Measurements from ENCODE around the gene BCKDK.
"Not testable (repeated sequence)": the region's sequence is repeated elsewhere in the genome, so short reads cannot be mapped to it uniquely, and the experiment has no call there.

Gene BCKDK

DNA sequence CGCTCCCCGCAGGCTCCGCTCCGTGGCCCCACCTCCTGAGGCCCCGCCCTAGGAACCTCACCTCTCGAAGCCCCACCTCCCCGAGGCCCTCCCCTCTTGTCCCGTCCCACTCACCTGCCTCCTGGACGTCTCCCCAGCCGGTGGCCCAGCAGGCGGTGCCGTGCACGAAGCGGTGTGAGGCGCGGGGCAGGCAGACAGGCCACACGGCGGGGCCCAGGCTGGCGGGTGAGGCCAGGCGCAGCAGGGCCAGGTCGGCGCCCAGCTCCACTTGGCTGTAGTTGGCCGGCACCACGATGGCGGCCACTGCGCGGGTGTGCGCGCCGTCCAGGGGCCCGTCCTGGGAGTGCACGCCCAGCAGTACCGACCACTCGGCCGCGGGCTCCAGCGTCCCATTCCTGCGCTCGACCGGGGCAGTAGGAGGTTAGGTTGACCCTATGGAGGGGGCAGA, 40.1 kb downstream of the BCKDK start:
- Histone ChIP-seq H3K27me3 (replicated peaks) (peaks cover 11% of the 10 kb centered on the region), H3K27ac (no peak overlapping the region), H3K36me3 (replicated peaks) (no peaks in the 10 kb centered on the region), H3K4me3 (ENCODE audit: low read depth, low read length) (no peak overlapping the region)
- TF ChIP-seq CTCF (IDR thresholded peaks at IDR 0.05; ENCODE audit: low read depth, low read length, missing control alignments), result no peak
- in situ Hi-C loops (cut with HindIII; ENCODE audit: low pct_ligation_motif_present, low sequenced_read_pairs), result no loop called here
- no peak for DNase-seq

DNA sequence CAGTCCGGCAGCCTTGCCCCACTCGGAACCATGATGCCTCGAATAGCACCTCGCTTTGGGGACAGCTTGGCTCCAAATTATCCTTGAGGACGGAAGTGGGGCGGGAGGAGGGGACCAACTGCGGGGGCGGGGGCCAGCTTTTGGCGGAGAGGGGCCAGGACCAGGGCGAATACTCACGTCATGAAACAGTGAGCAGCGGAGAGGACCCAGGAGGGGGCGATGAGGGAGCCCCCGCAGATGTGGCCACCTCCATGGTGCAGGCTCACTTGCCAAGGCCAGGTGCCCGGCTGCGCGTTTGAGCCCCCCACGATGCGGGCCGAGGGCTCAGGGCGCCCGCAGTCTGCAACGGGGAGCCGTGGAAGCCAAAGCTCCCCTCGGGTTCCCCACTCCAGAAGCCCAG, 40.7 kb downstream of the BCKDK start:
- H3K27me3 ChIP-seq (replicated peaks), result peaks cover 11% of the 10 kb centered on the region
- DNase-seq, result no peak
- no peak overlapping the region for H3K4me3 ChIP-seq (ENCODE audit: low read depth, low read length)
- in situ Hi-C loops (cut with HindIII; ENCODE audit: low pct_ligation_motif_present, low sequenced_read_pairs), result no loop called here
- TF ChIP-seq CTCF (IDR thresholded peaks at IDR 0.05; ENCODE audit: low read depth, low read length, missing control alignments), result no peak
- H3K36me3 ChIP-seq (replicated peaks), result no peaks in the 10 kb centered on the region
- H3K27ac ChIP-seq, result no peak overlapping the region

- no peak overlapping the region for H3K27ac ChIP-seq
- in situ Hi-C loops (cut with HindIII; ENCODE audit: low pct_ligation_motif_present, low sequenced_read_pairs), result no loop called here
- TF ChIP-seq CTCF (IDR thresholded peaks at IDR 0.05; ENCODE audit: low read depth, low read length, missing control alignments), result no peak
- peaks cover 11% of the 10 kb centered on the region for H3K27me3 ChIP-seq (replicated peaks)
- H3K36me3 ChIP-seq (replicated peaks), result no peaks in the 10 kb centered on the region
- no peak for DNase-seq
- no peak overlapping the region for H3K4me3 ChIP-seq (ENCODE audit: low read depth, low read length)
These were observed 41.1 kb downstream of the BCKDK start for GRCh38 chr16:31149332-31149731.

DNA sequence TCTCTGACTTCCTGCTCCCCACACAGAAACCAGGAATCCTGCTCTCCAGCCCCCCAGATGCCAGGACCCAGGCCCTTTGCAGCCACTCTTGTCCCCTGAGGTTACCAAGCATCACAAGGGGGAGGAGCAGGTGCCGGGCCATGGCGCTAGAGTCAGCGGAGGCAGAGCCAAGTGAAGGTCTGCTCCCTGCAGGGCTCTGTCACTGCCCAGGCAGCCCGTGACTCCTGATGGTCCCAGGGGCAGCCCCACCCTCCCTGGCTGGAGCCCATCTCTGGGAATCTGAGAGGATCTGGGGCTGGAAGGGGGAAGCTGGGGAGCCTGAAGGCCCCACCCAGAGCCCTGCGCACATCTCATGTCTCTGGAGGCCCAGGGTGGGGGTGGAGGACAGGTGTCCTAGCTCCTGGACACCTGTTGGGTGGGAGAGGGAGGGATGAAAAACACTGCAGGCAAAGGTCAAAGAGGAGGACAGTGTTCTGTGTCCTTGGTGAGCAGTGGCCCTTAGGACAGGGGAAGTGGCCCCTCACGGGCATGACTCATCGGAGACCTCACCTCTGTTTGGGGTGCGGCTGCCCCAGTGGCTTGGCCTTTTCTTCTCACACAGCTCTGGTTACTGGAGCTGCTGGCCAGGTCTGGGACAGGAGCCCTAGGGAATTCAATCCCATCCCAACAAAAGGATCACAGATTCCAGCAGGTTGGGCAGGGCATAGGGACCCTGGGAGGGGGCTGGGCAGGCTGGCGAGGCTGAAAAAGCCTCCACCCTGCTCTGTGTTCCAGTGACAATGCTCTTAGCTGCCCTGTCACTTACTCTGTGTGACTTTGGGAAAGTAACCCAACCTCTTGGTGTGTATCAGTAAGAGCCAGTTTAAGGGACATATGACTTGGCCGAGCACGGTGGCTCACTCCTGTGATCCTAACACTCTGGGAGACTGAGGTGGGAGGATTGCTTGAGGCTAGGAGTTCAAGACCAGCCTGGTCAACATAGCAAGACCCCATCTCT, 42.0 kb downstream of the BCKDK start, which contains the start of gene PRSS36:
Gene PRSS36, minus strand, starts transcription at position 173 of the 997 bp plus-strand sequence. Its CDS starts 31 bp downstream, at position 142.
- DNase-seq, result no peak
- in situ Hi-C loops (cut with HindIII; ENCODE audit: low pct_ligation_motif_present, low sequenced_read_pairs), result no loop called here
- no peak within 1 kb of the TSS for H3K4me3 ChIP-seq (ENCODE audit: low read depth, low read length)
- TF ChIP-seq CTCF (IDR thresholded peaks at IDR 0.05; ENCODE audit: low read depth, low read length, missing control alignments), result no peak
- no peak within 1 kb of the TSS for H3K27ac ChIP-seq
- peaks cover 11% of the 10 kb centered on the region for H3K27me3 ChIP-seq (replicated peaks)
- no peaks in the 10 kb centered on the region for H3K36me3 ChIP-seq (replicated peaks)

- H3K27me3 ChIP-seq (replicated peaks), result peaks cover 11% of the 10 kb centered on the region
- H3K27ac ChIP-seq; H3K4me3 ChIP-seq (ENCODE audit: low read depth, low read length); DNase-seq; H3K36me3 ChIP-seq (replicated peaks); in situ Hi-C loops (cut with HindIII; ENCODE audit: low pct_ligation_motif_present, low sequenced_read_pairs): not testable (repeated sequence)
These were observed 42.8 kb downstream of the BCKDK start for GRCh38 chr16:31150976-31151375.

DNA sequence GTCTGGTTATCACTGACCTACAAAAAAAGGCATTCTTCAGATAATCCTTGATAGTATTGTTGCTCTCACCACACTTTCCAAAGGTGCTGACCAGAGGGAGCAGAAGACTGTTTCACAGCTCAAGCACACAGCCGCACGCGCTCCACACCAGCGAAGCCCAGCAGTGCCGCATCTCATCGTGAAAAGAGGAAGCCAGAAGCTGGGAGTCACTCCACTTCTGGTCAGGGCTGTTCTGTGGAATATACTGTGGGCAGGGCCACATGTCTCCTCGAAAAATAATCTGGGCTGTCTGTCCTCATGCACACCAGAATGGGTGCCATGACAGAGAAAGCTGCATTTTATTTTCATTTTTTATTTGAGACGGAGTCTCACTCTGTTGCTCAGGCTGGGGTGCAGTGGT, 49.0 kb downstream of the BCKDK start:
- H3K4me3 ChIP-seq (ENCODE audit: low read depth, low read length), result no peak overlapping the region
- in situ Hi-C loops (cut with HindIII; ENCODE audit: low pct_ligation_motif_present, low sequenced_read_pairs), result no loop called here

More for the DNA sequence above, 49.0 kb downstream of the BCKDK start:
- no peak for TF ChIP-seq CTCF (IDR thresholded peaks at IDR 0.05; ENCODE audit: low read depth, low read length, missing control alignments)
- Histone ChIP-seq H3K27me3 (replicated peaks) (no peaks in the 10 kb centered on the region), H3K36me3 (replicated peaks) (no peaks in the 10 kb centered on the region), H3K27ac (no peak overlapping the region)
- DNase-seq, result no peak
